Femur (tissue), 1 donor: ENCODE results near the gene IL3.

Experiments used
- DNase-seq: peaks from one replicate; pipeline ENCODE4 v3.0.0-alpha.2; 2017

IL3 gene

DNA sequence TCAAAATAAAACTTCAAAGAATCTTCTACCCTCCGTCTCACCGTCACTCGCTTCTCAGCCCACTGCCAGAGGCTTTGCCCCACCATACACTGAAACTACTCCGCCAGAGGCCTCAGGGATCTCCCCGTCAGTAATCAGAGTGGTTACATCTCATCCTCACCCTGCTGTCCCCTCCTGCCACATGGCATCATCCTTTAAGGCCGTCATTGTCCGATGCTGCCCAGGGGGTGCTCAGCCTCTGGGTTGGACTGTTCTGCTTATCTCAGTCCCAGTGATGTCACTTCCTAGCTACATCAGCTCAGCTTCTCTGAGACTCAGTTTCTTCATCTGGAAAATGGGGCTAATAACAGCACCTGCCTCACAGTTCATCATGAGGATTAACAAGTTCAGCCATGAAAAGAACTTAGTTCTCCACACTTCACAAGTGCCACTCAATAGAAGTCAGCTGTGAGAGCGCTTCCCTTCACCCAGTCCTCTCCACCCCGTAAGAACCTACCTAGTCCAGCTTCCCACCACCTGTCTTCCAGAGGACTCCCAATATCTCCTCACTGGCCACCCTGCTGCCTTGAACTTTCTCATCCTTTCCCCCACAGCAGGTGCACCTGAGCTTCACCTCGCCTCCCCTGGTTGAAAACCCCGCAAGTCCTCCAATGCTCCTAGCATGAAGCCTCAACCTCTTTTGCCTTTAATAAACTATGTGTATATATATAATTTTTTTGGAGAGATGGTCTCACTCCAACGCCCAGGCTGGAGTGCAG is 2.8 kb upstream of the IL3 start:
- peak; percentile 4 for DNase-seq

DNA sequence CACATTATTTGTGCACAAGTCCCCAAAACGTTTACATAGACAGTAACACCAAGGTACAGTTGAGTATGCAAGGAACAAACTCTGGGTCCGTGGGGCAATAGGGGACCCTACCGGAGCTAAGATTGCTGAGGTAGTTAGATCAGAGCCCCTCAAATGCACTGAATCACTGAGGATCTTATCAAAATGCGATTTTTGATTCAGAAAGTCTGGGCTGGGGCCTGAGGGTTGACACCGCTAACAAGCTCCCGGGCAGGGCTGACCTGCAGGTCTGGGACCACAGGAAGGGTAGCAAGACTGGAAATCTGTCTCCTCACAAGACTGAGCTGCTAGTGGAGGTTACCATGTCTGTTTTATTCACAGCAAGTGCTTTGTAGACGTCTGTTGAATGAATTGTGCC is 1.8 kb upstream of the IL3 start:
- no peak for DNase-seq

DNA sequence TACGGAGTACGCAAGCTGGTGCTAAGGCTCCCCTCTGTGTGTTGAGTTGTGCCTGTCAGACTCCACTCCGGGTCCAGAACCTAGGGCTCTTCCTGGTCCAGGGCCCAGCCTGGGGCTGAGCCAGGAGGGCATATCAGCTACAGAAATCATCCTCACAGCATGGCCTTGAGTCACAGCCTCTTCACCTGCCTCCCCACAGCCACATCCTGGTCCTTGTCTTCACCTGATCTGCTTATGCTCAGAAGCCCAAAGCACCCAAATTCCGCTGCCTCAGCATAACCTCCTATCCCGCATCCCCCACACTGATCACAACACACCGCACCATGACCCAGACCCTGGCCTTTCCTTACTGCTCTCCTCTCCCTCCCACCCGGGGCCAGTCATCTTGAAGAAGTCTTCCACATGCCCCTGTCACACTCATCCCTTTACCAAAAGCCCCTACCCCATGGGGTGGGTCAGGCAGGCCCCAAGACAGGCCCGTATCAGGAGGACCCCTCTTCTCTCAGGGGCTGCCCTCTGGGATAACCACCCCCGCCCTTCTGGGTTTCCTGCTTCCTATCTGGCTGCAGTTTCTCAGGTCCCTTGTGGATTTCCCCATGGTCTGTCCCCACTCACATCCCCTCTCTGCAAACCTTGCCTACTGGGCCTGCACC is 1.3 kb upstream of the IL3 start:
- peak; percentile 5 for DNase-seq

DNA sequence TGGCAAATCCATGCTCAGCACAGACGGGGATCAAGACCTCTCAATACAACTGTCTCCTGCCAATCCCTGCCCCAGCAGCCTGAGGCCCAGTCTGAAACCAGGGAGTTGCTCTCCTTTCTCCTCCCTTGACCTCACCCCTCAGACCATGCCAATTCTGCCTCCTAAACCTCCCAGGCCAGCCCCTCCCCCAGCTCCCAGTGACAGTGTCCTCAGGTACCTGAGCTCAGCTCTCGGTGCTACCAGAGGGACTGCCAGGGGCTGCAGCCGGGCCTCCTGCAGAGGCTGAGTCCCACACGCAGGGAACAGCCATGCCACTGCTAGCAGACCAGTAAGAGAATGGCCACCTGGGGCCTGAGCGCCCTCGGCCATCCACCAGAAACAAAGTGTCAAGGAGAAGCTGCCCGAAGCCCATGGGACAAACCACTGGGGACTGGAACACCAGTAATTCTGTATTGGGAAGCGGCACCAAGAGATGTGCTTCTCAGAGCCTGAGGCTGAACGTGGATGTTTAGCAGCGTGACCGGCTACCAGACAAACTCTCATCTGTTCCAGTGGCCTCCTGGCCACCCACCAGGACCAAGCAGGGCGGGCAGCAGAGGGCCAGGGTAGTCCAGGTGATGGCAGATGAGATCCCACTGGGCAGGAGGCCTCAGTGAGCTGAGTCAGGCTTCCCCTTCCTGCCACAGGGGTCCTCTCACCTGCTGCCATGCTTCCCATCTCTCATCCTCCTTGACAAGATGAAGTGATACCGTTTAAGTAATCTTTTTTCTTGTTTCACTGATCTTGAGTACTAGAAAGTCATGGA is 557 bp upstream of the IL3 start:
- peak; percentile 11 for DNase-seq

DNA sequence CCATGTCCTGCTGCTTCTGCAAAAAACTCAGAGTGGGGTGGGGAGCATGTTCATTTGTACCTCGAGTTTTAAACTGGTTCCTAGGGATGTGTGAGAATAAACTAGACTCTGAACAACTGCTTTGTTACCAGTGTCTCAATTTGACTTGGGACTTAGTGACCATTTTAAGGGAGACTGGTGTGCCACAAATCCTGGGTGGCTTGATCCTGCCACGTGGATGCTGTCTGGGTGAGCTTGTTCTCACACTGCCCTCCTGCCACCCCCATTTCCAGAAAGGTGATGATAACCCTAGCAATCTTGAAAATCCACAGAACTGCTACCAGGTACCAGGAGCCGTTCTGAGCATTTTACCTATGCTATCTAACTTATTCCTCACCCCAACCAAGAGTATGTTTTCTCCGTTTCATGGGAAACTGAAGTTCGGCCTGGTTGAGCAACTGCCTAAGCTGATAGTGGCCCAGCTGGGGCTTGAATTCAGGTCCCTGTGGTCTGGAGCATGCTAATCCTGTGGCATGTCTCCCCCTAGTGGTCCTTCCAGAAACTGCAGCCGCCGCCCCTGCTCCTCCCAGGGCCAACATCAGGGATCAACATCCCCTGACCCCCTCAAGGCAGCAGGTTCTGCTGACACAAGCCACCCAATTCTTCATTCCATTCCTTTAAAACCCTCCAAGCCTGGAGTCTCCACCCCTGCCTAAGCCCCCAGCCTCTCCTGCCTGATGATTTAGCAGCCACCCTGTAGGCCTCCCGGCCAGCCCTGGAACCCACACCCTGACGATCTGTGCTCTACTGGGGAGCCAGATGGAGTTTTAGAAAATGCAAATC is 2.8 kb downstream of the IL3 start:
- DNase-seq = peak; percentile 68

DNA sequence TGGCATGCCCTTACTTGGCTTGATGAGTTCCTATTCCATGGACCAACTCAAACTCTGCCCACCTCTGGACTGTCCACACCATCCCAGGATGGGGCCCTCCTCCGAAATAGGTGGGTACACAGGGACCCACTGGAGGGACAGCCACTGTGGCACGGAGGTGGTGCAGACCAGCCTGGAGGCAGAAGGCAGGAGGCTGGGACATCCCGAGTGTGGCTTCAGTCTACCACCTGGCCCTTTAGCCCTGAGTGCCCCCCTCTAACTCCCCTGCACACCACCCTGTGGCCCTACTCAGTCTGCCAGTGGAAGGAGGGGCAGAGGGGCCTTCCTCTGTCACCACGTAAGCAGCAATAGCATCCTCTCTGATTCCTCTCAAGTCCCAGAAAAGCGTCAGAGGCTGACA is 3.7 kb downstream of the IL3 start:
- no peak for DNase-seq

DNA sequence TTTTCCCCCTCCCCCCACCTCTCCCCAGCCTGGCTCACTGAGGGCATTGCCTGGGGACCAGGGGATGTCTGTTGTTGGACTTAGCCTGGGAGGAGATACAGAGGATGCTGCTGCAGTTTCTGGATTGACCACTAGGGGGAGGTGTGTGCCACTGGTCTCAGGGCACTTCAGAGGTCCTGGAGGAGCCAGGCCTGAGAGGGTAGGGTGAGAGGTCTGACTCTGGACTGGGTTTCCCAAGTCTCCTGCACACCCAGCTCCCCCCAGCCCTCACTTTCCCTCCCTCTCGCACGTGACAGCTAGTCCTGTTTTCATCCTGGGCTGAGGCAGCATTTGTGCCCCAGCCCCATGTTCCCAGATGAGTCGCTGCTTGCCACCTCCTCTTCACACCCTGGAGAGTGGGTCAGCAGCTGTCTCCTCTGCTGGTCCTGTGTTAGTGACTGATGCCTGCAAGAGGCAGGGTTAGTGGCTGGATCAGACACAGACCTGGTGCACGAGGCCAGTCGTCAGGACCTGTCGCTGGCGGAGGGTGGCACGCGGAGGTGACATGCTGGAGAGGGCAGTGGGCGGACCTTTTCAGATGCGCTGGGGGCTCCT is 4.4 kb downstream of the IL3 start:
- peak; percentile 64 for DNase-seq

DNA sequence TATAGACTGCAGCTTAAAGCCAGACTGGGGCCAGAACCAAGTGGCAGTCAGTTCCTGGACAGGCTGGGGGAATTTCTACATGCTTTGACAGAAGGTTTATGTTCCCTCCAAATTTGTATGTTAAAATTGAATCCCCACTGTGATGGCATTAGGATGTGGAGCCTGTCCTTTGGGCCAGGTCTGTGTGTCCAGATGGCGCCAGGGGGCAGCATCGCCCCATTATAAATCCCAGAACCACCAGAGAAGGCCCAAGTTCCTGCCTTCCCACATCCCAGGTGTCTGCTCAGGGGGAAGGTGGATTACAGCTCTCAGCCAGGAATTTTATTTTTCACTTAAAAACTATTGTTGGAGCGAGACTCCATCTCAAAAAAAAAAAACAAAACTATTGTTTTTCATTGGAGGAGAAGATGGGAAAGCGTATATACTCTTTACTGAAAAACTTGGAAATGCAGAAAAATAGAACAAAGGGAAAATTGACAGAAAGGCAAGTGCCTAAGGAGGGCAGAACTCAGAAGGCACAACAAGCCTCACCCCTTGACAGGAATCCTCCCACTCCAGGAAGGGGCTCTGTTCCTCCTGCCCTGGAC is 5.0 kb downstream of the IL3 start:
- DNase-seq = peak; percentile 58

DNA sequence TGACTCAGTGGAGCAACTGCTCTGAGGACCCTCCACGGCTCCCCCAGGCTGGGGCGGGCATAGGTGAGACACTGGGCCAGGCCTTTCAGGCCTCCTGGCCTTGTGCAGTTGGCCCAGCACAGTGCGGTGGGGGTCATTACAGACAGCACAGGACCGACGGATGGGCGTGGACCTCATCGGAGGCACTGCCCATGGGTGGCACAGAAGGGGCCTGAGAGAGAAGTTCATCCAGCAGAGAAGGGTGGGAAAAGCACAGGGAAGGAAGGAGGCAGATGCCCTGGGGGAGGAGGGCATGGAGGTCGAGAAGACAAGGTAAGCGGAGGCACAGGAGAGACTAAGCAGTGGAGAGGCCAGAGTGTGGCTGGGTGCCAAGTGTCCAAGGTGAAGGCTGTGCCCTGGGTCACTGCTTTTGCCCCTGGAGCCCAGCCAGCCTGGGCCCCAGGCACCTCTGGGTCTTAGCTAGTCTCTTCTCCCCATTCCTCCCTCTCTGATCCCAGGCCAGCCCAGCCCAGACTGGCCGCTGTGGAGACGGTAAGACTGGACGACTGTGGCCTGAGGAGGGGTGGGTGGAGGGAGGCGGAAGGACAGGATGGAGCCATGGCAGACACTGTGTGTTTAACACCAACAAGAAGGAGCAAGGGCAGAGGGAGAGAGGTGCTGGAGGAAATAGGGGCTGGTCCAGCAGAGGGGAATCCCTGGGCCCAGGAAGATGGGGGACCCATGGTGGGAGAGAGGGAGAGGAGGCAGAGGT is 5.7 kb downstream of the IL3 start:
- DNase-seq = no peak

DNA sequence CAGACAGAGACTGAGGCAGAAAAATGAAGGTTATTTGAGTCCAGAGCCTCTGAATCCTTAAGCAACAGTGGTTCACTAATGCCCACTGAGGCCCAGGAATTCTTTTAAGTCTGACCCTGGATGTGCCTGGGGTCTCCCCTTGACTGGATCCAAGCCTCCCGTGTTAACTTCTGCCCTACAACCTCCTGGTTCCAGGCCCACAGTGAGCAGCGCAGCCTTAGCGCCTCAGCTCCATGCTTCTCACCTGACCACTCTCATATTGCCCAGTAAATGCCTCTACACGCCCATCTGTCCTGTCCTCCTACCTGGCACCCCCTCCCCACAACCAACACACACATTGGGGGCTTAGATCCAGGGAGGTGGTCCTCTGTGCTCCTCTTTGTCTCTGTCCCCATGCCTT is 6.4 kb downstream of the IL3 start:
- no peak for DNase-seq

DNA sequence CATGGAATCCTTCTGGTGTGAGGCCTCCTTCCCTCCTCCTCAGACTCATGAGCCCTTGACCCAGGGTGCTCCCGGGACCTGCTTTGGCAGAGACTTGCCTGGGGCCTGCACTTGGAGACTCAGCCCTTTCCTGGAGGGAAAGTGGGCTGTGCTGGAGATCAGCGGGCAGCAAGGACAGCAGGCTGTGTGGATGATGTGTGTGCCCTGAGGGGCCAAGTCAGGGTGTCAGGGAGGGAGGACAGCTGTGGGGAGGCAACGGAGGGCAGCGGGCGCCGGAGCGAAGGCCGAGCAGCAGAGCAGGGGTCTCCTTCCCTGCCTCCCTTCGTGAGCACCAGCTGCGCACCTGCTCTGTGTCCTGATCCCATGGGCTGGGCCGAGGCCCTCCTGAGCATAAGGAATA is 7.0 kb downstream of the IL3 start:
- no peak for DNase-seq

DNA sequence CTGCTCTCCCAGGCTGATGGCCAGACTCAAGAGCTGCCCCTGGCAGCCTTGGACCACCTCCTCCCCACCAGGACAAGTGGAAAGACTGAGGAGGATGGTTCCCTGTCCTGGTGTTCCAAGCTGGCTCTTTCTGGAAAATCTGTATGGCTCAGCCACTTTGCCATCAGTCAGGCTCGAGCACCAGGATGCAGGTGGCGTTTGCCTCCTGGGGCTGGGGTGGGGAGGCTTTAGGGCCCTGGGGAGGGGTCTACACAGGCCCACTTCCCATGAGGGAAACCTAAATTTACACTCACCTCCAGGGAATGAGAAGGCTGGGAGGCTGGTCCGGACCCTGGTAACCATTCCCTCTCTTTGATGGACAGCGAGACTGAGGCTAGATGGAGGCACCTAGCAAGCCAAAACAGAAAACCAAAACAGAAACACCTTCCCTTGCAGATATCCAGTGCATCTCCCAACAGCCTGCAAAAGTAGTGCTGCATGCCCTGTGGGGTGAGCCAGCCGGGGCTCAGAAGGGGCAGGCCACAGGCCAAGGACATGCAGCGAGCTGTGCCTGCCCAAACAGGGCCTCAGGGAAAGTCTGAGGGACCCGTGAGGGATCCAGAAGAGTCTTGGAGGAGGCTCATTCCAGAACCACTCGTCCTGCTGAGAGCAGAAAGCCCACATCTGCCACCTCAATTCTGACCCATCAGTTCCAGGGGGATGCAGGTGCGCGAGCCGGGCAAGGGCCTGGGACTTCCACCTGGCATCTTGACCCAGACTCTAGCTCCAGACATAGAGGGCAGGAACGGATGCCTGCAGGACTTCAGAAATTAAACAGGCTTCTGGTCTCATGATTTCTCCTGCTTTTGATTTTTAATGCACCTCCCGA is 7.7 kb downstream of the IL3 start:
- DNase-seq = no peak

DNA sequence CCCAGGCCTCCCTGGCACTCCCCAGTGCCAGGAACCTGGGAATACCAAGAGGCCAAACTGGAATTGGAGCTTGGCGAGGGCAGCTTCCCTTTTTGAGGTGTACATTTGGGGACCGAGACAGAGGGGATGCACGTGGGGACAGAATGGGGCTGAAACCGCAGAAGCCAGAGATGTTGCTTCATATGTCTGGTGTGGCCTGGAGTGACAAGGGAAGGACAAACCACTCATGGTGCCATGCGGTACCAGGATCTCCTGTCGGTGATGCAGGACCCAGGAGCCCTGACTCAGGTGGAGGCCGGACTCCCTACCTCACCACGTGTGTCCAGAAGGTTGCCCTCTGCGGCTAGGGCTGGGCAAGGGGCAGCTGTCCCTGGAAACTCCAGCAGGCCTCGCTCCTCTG is 9.1 kb downstream of the IL3 start:
- DNase-seq = no peak

DNA sequence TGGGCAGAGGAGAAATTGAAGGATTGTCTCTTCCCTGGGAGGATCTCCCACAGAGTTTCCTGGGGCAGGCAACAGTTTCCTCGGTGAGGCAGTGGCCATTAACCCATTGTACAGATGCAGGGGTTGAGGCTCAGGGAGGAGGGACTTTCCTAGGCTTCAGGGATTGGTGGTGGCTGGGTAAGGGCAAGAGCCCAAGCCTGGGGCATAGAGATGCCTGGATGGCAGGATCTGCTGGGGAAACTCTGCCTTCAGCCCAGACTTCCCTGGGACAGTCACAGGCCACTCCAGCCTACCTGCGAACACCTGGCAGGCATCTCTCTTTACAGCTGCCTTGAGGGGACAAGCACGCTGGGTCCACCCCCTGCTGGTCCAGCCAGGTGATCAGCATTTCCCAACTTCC is 9.5 kb downstream of the IL3 start:
- no peak for DNase-seq

DNA sequence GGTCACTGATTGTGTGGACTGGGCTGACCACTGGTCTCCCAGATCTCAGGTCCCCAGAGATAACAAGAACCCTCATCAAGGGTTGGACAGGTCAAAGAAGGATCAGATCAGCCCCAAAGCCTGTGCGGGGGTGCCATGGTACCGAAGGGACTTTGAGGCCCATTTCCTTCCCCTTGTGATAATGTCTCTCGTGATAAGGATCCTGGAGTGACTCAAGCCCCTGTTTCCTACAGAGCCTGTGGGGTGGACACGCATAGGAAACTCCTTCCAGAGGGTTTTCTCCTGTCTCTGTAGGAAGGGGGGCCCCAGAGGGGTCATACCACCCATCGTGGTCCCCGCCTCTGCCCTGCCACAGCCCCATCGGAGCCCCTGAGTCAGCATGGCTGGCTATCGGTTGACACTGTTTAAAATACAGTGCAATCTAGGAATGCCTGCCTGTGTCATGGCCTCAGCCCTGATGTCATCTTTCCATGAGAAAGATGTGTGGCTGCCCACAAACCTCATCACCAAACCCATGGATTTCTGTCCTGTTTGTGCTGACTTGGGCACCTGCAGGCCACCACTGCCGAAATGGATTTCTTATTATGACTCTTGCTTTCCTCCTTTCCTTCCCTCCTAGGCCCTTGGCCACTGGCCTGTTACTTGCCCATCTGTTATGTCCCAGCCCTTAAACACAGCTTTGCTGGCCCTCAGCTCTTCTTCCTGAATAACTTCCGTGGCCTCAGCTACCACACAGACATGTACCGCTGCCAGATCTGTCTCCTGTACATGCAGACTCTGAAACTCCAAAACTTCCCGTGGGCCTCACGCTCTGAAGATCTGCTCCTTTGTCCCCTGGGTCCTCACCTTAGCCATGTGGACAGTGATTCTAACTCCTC is 10.2 kb downstream of the IL3 start:
- DNase-seq = peak; percentile 48

DNA sequence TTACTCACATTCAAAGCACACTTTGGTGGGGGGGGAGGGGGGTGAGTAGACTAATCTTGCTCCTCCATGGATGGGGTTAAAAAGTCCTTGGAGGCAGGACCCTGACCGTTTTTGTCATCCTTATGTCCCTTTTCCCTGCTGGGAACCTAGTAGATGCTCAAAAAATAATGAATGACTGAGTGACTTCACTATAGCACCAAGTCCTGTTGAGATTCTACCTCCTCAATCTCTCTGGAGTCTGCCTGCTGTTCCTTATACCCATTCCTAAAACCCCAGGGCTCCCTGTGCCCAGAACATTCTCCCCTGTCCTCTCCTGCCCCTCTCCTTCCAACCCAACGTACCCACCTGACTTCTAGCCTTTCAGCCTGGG is 10.9 kb downstream of the IL3 start:
- DNase-seq = no peak

DNA sequence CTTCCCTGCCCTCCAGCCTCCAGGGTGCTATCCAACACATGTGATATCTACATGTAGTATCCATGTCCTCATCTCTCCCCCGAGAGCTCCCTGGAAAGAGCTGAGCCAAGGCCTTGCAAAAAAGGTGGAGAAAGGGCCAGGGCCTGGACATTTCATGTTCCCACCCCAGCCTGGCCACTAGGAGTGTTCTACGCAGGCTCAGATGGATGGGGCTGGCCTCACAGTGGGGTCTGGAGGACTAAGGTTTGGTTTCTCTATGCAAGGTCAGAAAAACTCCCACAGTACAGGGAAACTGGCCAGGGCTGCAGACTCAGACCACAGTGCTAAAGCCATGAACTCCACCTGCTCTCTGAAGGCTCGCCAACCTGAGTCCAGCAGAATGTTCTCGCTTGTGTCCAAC is 11.6 kb downstream of the IL3 start:
- no peak for DNase-seq

DNA sequence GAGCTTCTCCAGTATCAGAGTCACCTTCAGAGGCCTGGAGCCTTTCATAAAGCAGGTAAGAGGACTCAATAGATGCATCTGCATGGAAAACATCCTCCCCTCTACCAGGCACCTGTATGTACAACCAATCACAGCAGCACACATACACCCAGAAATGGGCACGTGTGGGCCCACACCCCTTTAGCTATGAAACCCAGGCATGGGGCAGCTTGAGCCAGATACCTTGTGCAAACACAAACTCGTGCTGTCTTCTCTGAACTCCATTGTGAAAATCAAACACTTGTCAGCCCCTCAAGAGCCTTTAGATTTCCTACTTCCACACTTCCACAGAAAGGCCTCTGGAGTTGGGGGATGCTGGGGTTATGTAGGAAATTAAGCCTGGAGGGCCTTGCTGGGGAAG is 12.1 kb downstream of the IL3 start:
- no peak for DNase-seq

DNA sequence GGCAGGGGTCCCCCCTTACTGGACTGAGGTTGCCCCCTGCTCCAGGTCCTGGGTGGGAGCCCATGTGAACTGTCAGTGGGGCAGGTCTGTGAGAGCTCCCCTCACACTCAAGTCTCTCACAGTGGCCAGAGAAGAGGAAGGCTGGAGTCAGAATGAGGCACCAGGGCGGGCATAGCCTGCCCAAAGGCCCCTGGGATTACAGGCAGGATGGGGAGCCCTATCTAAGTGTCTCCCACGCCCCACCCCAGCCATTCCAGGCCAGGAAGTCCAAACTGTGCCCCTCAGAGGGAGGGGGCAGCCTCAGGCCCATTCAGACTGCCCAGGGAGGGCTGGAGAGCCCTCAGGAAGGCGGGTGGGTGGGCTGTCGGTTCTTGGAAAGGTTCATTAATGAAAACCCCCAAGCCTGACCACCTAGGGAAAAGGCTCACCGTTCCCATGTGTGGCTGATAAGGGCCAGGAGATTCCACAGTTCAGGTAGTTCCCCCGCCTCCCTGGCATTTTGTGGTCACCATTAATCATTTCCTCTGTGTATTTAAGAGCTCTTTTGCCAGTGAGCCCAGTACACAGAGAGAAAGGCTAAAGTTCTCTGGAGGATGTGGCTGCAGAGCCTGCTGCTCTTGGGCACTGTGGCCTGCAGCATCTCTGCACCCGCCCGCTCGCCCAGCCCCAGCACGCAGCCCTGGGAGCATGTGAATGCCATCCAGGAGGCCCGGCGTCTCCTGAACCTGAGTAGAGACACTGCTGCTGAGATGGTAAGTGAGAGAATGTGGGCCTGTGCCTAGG is 13.0 kb downstream of the IL3 start, which contains the start of gene CSF2:
Gene CSF2 (plus strand): TSS at position 559 of the 783 bp plus-strand sequence. CDS start 35 bp downstream, at position 594.
- no peak for DNase-seq
